Spleen (tissue), 7 donors: ENCODE data around the gene ADRB2.

Experiments
- CTCF ChIP-seq, 11 experiments: fragments of 200-600 bp in 7 of 11; fragments of 450-650 bp in 4 of 11; sonication (generic) in 4 of 11; IDR thresholded peaks in 8 of 11; conservative IDR thresholded peaks in 3 of 11; 1 replicate in 7 of 11; 2 replicates in 4 of 11; pipeline versions ENCODE4 v1.4.0 to v1.8.0; 2016 to 2021; ENCODE audit warnings: antibody characterized with exemption in 11 of 11, inconsistent platforms in 4 of 11, mild to moderate bottlenecking in 1 of 11
- POLR2AphosphoS5 ChIP-seq, 3 donors: sonication (generic); formaldehyde crosslinking; IDR thresholded peaks; one replicate each; pipeline ENCODE4 v1.5.1; 2017; ENCODE audit warnings: antibody characterized with exemption in 3 of 3
- donor health status: DM: no; HTN: no; CAD: no; lungs with moderate emphysema.
- donor health status: DM: no; HTN: no; CAD: no.
- donor health status: DM: no; HTN: no; CAD: no.

DNA sequence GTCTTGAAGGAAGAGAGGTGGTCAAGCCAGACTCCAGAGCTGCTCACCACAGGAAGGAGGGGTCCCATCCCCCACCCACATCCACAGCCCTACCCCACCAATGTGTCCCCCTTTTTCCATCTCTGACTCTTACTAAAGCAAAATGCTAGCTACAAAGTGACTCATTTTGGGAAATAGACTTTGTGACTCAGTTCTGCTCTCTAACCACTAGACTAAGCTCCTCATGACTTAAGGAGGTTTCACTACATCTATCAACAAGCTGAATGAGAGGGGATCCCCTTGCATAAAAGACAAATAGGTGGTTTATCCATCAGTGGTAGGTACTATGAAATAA, 35.1 kb upstream of the ADRB2 start:
- no peak for TF ChIP-seq CTCF (IDR thresholded peaks at IDR 0.05 in 8 of 11, conservative IDR thresholded peaks at IDR 0.05 in 3 of 11)
- no peak for TF ChIP-seq POLR2AphosphoS5 (IDR thresholded peaks at IDR 0.05)
